Liver (tissue), 9 donors: ENCODE data around the gene DPPA2. TPM values are rescaled to one million over a fixed set of nuclear protein-coding genes. Genes with fewer than 3 reads are reported as not detected.

Experiments
- DNase-seq: peaks from one replicate; pipeline ENCODE4 v3.0.0-alpha.2; 2017; ENCODE audit warnings: low spot score
- H3K27ac ChIP-seq, 2 donors: one replicate each; pipeline ENCODE4 v1.7.0; 2013; ENCODE audit warnings: inconsistent platforms in 2 of 2, low read length in 2 of 2, control low read depth in 1 of 2, low read depth in 1 of 2, mild to moderate bottlenecking in 1 of 2
- H3K27me3 ChIP-seq, 4 donors: one replicate each; pipeline versions ENCODE4 v1.6.1 to v1.7.0; 2013; ENCODE audit warnings: low read length in 3 of 4, inconsistent platforms in 1 of 4, mild to moderate bottlenecking in 1 of 4, moderate library complexity in 1 of 4; ENCODE audit not compliant: control insufficient read depth in 4 of 4, insufficient read depth in 4 of 4
- H3K36me3 ChIP-seq, 4 donors: one replicate each; pipeline versions ENCODE4 v1.6.1 to v1.7.0; 2013; ENCODE audit warnings: low read length in 3 of 4, mild to moderate bottlenecking in 3 of 4, low read depth in 1 of 4, moderate library complexity in 1 of 4; ENCODE audit not compliant: control insufficient read depth in 4 of 4, insufficient read depth in 3 of 4
- H3K4me1 ChIP-seq, 4 donors: one replicate each; pipeline versions ENCODE4 v1.6.1 to v1.7.0; 2013; ENCODE audit warnings: low read length in 3 of 4, mild to moderate bottlenecking in 3 of 4, moderate library complexity in 1 of 4; ENCODE audit not compliant: control insufficient read depth in 4 of 4, insufficient read depth in 4 of 4
- H3K4me3 ChIP-seq, 3 donors: one replicate each; pipeline versions ENCODE4 v1.6.1 to v1.7.0; 2013; ENCODE audit warnings: low read length in 3 of 3, control low read depth in 1 of 3, low read depth in 1 of 3, mild to moderate bottlenecking in 1 of 3
- H3K9ac ChIP-seq, 2 donors: one replicate each; pipeline ENCODE4 v1.7.0; 2013; ENCODE audit warnings: low read length in 2 of 2, mild to moderate bottlenecking in 2 of 2, moderate library complexity in 2 of 2, control low read depth in 1 of 2, low read depth in 1 of 2
- H3K9me3 ChIP-seq, 4 donors: one replicate each; pipeline versions ENCODE4 v1.6.1 to v1.7.0; 2013; ENCODE audit warnings: low read length in 3 of 4; ENCODE audit not compliant: control insufficient read depth in 4 of 4
- EGR1 ChIP-seq, 2 donors: IDR thresholded peaks; 2 replicates each; pipeline ENCODE4 v1.6.1; 2016 to 2018; ENCODE audit warnings: antibody characterized with exemption in 2 of 2, low read depth in 2 of 2
- FOXA1 ChIP-seq: IDR thresholded peaks from 2 replicates; pipeline ENCODE4 v1.6.1; 2016; ENCODE audit warnings: antibody characterized with exemption
- GABPA ChIP-seq, 2 donors: IDR thresholded peaks in 1 of 2; conservative IDR thresholded peaks in 1 of 2; 2 replicates each; pipeline ENCODE4 v1.6.1; 2016; ENCODE audit warnings: antibody characterized with exemption in 2 of 2, mild to moderate bottlenecking in 1 of 2, moderate library complexity in 1 of 2
- HNF4G ChIP-seq: IDR thresholded peaks from 2 replicates; pipeline ENCODE4 v1.6.1; 2016; ENCODE audit warnings: antibody characterized with exemption
- JUND ChIP-seq, 2 donors: IDR thresholded peaks; 2 replicates each; pipeline ENCODE4 v1.6.1; 2016; ENCODE audit warnings: antibody characterized with exemption in 2 of 2
- MAX ChIP-seq: IDR thresholded peaks from 2 replicates; pipeline ENCODE4 v1.6.1; 2016; ENCODE audit warnings: antibody characterized with exemption
- NR2F2 ChIP-seq: IDR thresholded peaks from 2 replicates; pipeline ENCODE4 v1.6.1; 2016; ENCODE audit warnings: antibody characterized with exemption
- RXRA ChIP-seq, 2 donors: IDR thresholded peaks; 2 replicates each; pipeline ENCODE4 v1.6.1; 2017 to 2018; ENCODE audit warnings: antibody characterized with exemption in 2 of 2, mild to moderate bottlenecking in 1 of 2
- TAF1 ChIP-seq: conservative IDR thresholded peaks from 2 replicates; pipeline ENCODE4 v1.6.1; 2016; ENCODE audit warnings: antibody characterized with exemption, mild to moderate bottlenecking
- YY1 ChIP-seq: IDR thresholded peaks from 2 replicates; pipeline ENCODE4 v1.6.1; 2016; ENCODE audit warnings: antibody characterized with exemption, mild to moderate bottlenecking
- ZBTB33 ChIP-seq: IDR thresholded peaks from 2 replicates; pipeline ENCODE4 v1.6.1; 2016; ENCODE audit warnings: antibody characterized with exemption
- WGBS: extraction: QIAGEN DNeasy Blood & Tissue Kit; methylation state at CpG from one replicate; pipeline ENCODE4 v1.1.7; 2013; 5-methylcytosine and 5-hydroxymethylcytosine counted together
- polyA plus RNA-seq, 2 donors: library from polyadenylated mRNA; stranded (reverse) in 1 of 2; unstranded in 1 of 2; fragments of 200-250 nt in 1 of 2; fragments of >200 nt in 1 of 2; fragmentation: Nextera tagmentation in 1 of 2; extraction: Ambion mirVana in 1 of 2; gene quantifications; one replicate each; pipeline versions ENCODE4 v1.2.1 to v1.2.3, GENCODE V29; 2013 to 2015
- total RNA-seq, 2 donors: library from RNA; depleted of rRNA; stranded (reverse); fragments of >200 nt; gene quantifications; one replicate each; pipeline ENCODE4 v1.2.3, GENCODE V29; 2014
- TF ChIP-seq, protein P1 (sequence below): IDR thresholded peaks from 2 replicates; pipeline ENCODE4 v1.6.1; 2016; ENCODE audit warnings: antibody characterized with exemption, mild to moderate bottlenecking
- TF ChIP-seq, protein P2 (sequence below): IDR thresholded peaks from 2 replicates; pipeline ENCODE4 v1.6.1; 2016; ENCODE audit warnings: antibody characterized with exemption
- donor health status: healthy.
- donor health status: healthy.
- donor health status: healthy.
- donor health status: healthy.
- donor health status: healthy.

The DPPA2 gene
- total and polyA plus RNA-seq, 4 donors, result not detected

DNA sequence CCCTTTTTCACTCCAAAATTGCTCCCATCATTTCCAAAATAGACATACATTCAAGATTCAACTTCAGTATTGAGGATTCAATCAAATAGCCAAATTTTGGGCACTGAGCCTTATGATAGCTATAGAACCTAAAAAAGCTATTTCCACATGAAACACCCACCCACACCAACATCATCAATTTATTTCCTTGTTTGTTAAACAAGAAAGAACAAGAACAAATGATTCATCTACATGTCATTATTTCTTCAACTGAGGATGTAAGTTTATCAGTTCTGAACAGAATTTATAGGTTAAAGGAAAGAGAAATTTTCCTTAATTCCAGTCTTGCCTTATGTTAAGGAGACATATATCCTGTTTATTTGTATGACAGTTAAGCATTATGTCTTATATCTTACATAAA, 32.2 kb downstream of the DPPA2 start:
- TF ChIP-seq TAF1 (no peak), RXRA (IDR thresholded peaks at IDR 0.05) (no peak), EGR1 (IDR thresholded peaks at IDR 0.05; ENCODE audit: low read depth in 2 of 2) (no peak), YY1 (no peak), MAX (no peak), NR2F2 (no peak), ZBTB33 (no peak)
- TF ChIP-seq, protein P1, sequence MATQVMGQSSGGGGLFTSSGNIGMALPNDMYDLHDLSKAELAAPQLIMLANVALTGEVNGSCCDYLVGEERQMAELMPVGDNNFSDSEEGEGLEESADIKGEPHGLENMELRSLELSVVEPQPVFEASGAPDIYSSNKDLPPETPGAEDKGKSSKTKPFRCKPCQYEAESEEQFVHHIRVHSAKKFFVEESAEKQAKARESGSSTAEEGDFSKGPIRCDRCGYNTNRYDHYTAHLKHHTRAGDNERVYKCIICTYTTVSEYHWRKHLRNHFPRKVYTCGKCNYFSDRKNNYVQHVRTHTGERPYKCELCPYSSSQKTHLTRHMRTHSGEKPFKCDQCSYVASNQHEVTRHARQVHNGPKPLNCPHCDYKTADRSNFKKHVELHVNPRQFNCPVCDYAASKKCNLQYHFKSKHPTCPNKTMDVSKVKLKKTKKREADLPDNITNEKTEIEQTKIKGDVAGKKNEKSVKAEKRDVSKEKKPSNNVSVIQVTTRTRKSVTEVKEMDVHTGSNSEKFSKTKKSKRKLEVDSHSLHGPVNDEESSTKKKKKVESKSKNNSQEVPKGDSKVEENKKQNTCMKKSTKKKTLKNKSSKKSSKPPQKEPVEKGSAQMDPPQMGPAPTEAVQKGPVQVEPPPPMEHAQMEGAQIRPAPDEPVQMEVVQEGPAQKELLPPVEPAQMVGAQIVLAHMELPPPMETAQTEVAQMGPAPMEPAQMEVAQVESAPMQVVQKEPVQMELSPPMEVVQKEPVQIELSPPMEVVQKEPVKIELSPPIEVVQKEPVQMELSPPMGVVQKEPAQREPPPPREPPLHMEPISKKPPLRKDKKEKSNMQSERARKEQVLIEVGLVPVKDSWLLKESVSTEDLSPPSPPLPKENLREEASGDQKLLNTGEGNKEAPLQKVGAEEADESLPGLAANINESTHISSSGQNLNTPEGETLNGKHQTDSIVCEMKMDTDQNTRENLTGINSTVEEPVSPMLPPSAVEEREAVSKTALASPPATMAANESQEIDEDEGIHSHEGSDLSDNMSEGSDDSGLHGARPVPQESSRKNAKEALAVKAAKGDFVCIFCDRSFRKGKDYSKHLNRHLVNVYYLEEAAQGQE, result no peak
- H3K9ac ChIP-seq, result no peak overlapping the region

GRCh38 chr3:109278546-109278945, 37.8 kb downstream of the DPPA2 start:
- 100% methylated on average over 1 of the region's 1 CpG for WGBS
- TF ChIP-seq GABPA (IDR thresholded peaks at IDR 0.05 in 1 of 2, conservative IDR thresholded peaks at IDR 0.05 in 1 of 2) (no peak), YY1 (no peak), RXRA (IDR thresholded peaks at IDR 0.05) (no peak), JUND (IDR thresholded peaks at IDR 0.05) (no peak), FOXA1 (no peak), EGR1 (IDR thresholded peaks at IDR 0.05; ENCODE audit: low read depth in 2 of 2) (no peak), MAX (no peak)
- TF ChIP-seq, protein P2, sequence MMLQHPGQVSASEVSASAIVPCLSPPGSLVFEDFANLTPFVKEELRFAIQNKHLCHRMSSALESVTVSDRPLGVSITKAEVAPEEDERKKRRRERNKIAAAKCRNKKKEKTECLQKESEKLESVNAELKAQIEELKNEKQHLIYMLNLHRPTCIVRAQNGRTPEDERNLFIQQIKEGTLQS, result no peak
- Histone ChIP-seq H3K27ac (no peak overlapping the region), H3K9me3 (no peaks in the 10 kb centered on the region), H3K4me3 (no peak overlapping the region), H3K27me3 (no peaks in the 10 kb centered on the region), H3K36me3 (no peaks in the 10 kb centered on the region), H3K4me1 (peaks cover 0 to 3% (median 0%) of the 10 kb centered on the region in 4 donors), H3K9ac (no peak overlapping the region)
- no peak for DNase-seq

More for the DNA sequence above, 32.2 kb downstream of the DPPA2 start:
- DNase-seq, result no peak
- no peaks in the 10 kb centered on the region for H3K4me1 ChIP-seq
- no peaks in the 10 kb centered on the region for H3K9me3 ChIP-seq
- H3K27ac ChIP-seq, result no peak overlapping the region
- H3K4me3 ChIP-seq, result no peak overlapping the region
- H3K36me3 ChIP-seq, result no peaks in the 10 kb centered on the region
- no peaks in the 10 kb centered on the region for H3K27me3 ChIP-seq

- Histone ChIP-seq H3K9me3 (no peaks in the 10 kb centered on the region), H3K9ac (no peak overlapping the region), H3K4me1 (peaks cover 0 to 3% (median 0%) of the 10 kb centered on the region in 4 donors), H3K4me3 (no peak overlapping the region), H3K27me3 (no peaks in the 10 kb centered on the region), H3K36me3 (no peaks in the 10 kb centered on the region), H3K27ac (no peak overlapping the region)
- no peak for DNase-seq
- 71% methylated on average over 3 of the region's 3 CpGs for whole genome bisulfite sequencing
- TF ChIP-seq NR2F2 (no peak), ZBTB33 (no peak), MAX (no peak), HNF4G (no peak), YY1 (no peak)
- TF ChIP-seq, protein P2, result no peak
- TF ChIP-seq, protein P1, result no peak
These were observed 38.2 kb downstream of the DPPA2 start for GRCh38 chr3:109278141-109278540.
